ENCODE data around the gene AGBL4.

DNA sequence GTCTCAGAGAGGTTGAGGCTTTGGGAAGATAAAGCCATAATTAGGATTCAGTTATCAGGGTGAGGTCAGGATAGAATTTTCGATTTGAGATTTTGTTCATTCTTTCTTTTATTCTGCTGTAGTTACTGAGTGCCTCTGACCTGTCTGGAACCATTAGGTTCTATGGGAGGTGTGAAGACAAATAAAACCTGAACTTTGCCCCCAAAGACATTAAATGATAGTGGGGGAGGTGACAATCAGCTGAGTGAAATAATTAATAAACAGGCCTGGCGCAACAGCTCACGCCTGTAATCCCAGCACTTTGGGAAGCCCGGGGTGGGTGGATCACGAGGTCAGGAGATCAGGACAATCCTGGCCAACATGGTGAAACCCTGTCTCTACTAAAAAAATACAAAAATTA lies 1496.7 kb downstream of the AGBL4 start:
- TF ChIP-seq, protein P1, sequence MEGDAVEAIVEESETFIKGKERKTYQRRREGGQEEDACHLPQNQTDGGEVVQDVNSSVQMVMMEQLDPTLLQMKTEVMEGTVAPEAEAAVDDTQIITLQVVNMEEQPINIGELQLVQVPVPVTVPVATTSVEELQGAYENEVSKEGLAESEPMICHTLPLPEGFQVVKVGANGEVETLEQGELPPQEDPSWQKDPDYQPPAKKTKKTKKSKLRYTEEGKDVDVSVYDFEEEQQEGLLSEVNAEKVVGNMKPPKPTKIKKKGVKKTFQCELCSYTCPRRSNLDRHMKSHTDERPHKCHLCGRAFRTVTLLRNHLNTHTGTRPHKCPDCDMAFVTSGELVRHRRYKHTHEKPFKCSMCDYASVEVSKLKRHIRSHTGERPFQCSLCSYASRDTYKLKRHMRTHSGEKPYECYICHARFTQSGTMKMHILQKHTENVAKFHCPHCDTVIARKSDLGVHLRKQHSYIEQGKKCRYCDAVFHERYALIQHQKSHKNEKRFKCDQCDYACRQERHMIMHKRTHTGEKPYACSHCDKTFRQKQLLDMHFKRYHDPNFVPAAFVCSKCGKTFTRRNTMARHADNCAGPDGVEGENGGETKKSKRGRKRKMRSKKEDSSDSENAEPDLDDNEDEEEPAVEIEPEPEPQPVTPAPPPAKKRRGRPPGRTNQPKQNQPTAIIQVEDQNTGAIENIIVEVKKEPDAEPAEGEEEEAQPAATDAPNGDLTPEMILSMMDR (IDR thresholded peaks at IDR 0.05), result no peak
- TF ChIP-seq POLR2A (IDR thresholded peaks at IDR 0.05), result no peak
- no peak for TF ChIP-seq EP300 (IDR thresholded peaks at IDR 0.05)
